Activated naive CD8-positive, alpha-beta T cell treated with anti-CD3 and anti-CD28 coated beads, Interleukin-2, amount 50 U/mL, for 24 hours (primary cell): ENCODE measurements around the gene ITGA11.

Source experiments
- ATAC-seq: fragments of 150-1000 bp; cut with Tn5 transposase; one replicate; pipeline ENCODE4 v1.10.0; 2021
- DNase-seq: peaks from one replicate; pipeline ENCODE4 v3.0.0; 2021
- H3K27ac Mint-ChIP-seq: one replicate; pipeline ENCODE4 v1.8.0; 2021; ENCODE audit warnings: mild to moderate bottlenecking, mixed read lengths
- H3K27me3 Mint-ChIP-seq: one replicate; pipeline ENCODE4 v1.8.0; 2021; ENCODE audit warnings: mixed read lengths
- H3K36me3 Mint-ChIP-seq: one replicate; pipeline ENCODE4 v1.8.0; 2021; ENCODE audit warnings: low read depth, mixed read lengths
- H3K4me1 Mint-ChIP-seq: one replicate; pipeline ENCODE4 v1.8.0; 2021; ENCODE audit warnings: mixed read lengths
- H3K4me3 Mint-ChIP-seq: one replicate; pipeline ENCODE4 v1.8.0; 2021; ENCODE audit warnings: mild to moderate bottlenecking, moderate library complexity, mixed read lengths
- H3K9me3 Mint-ChIP-seq: one replicate; pipeline ENCODE4 v1.8.0; 2021; ENCODE audit warnings: mixed read lengths

The ITGA11 gene

DNA sequence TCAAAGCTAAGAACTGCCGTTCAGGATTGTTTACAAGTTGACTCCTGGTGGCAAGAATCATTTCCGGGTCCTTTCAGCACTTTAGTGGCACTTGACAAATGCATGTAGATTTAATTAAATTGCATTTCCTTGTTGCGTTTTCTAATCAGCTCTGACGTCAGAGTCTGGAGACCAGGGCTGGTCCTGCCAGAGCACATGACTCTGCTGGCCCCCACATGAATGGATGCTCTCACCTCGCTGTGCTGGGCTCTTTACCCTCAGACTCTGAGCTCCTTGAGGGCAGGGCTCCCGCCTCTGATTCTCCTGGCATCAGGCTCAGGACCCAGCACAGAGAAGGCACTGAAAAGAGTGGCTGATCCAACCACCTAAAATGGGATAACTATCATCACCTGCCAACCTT, 85.0 kb downstream of the ITGA11 start:
- Mint-ChIP-seq H3K36me3 (no peaks in the 10 kb centered on the region), H3K27ac (no peak overlapping the region), H3K9me3 (no peaks in the 10 kb centered on the region), H3K27me3 (no peaks in the 10 kb centered on the region), H3K4me3 (no peak overlapping the region), H3K4me1 (peaks cover 9% of the 10 kb centered on the region)
- DNase-seq (no peak), ATAC-seq (no peak)

DNA sequence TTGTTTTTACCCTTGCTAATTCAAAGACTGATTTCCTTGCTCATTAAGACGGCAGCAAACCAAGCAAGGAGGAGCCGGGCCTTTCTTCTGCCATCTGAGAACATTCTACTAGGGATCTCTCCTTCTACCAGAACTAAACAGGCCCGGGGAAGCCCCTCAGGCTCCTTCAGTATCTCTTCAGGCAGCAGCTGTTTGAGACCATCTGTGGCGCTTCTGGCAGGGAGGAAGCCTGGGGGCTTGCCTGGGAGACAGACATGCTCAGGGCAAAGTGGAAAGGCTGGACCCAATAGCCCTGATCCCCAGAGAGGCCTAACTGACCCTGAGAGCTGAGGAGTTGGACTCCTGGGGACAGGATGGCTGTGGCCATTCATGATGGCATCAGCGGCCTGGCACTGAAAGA, 86.5 kb downstream of the ITGA11 start:
- DNase-seq (no peak), ATAC-seq (no peak)
- Mint-ChIP-seq H3K4me1 (peaks cover 4% of the 10 kb centered on the region), H3K4me3 (no peak overlapping the region), H3K36me3 (no peaks in the 10 kb centered on the region), H3K27me3 (no peaks in the 10 kb centered on the region), H3K27ac (no peak overlapping the region), H3K9me3 (no peaks in the 10 kb centered on the region)

DNA sequence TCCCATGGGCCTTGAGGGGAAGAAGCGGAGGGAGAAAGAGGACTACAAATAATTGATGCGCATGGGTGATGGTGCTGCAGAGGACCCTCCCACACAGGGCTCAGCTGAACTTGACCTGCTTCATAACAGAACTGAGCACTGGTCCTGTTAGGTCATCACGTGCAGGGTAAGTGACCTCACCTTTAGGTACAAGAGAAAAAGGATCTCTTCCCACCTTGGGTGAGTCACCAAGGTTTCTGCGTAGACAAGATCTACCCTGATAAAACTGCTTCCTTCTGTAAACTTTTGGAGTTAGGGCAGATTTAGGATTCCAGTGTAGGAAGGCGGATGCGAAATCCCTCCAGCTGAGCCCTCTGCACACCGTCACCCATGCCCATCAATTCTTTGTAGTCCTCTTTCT, 87.4 kb downstream of the ITGA11 start:
- ATAC-seq (peak; percentile 28), DNase-seq (no peak)
- Mint-ChIP-seq H3K4me3 (no peak overlapping the region), H3K27me3 (no peaks in the 10 kb centered on the region), H3K9me3 (no peaks in the 10 kb centered on the region), H3K36me3 (no peaks in the 10 kb centered on the region), H3K4me1 (peaks cover 4% of the 10 kb centered on the region), H3K27ac (no peak overlapping the region)

DNA sequence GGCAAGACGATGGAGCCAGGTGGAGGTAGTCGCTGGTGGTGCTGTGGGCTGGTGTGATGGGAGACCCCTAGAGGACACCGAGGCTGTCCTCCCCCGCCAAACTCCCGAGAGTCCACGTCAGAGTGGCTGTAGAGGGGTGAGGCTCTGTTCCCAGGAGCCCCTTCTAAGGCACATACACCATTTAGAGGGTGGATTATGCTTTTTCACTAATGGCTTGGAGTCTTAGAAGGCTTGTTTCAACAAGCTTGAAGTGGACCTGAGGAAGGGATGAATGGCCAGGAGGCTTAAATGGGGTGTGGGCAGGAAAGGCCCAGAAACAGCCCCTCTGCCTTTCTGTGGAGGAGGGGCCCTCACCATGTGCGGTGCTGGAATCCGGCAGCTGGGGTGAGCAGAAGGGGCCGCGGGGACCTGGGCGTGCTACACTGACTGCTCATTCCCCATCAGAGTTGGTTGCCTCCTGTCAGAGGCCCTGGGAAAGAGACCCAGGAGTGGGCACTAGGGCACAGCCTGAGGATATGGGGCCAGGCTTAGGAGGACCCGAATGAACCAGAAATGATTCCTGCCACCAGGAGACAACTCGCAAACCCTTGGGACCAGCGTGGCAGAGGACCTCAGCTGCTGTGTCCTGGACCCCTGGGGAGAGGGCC, 88.3 kb downstream of the ITGA11 start:
- no peak for ATAC-seq
- Mint-ChIP-seq H3K4me3 (no peak overlapping the region), H3K27ac (no peak overlapping the region), H3K4me1 (peaks cover 4% of the 10 kb centered on the region), H3K9me3 (no peaks in the 10 kb centered on the region), H3K27me3 (no peaks in the 10 kb centered on the region), H3K36me3 (no peaks in the 10 kb centered on the region)
- DNase-seq: no peak

DNA sequence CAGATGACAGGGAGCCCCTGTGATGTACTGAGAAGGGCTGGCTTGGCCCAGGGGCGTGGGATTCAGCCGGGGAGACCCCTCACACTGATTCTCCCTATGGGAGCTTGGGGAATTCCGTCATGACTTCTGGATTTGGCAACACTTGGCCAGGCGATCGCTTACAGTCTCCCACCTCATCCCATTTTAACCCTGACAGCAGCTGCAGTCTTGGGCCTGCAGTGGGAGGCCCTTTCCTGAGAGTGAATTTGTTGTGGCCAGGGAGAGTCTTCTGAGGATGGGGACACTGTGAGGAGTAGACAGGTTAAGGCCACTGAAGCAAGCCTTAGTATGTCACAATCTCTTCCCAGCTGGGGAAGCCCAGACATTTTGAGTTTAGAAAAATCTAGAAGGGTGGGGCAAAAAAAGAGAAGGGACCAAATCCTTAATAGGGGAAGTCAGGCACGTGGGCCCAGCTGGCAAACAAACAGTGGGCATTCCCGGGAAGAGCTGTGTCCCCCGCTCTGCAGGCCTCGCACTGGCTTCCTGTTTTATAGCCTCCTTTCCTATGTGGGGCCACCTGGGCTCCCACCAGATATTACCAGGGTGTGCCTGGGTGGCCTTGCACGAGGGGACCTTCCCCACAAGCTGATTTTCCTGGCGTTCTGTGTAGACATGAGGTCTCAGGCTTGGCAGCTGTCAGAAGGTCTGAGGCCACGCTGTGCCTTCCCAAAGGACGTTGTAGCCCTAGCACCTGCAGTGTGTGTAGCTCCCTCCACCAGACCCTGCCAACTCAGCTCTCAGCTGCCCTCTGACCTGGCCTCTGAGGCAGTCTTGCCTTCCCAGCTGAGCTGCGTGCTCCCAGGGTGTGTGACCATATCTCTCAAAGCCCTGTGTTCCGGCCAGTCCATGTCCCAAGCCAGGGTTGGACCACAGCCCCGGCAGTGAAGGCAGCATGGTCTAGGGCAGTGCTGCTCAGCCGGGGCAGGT, 89.9 kb downstream of the ITGA11 start:
- Mint-ChIP-seq H3K36me3 (no peaks in the 10 kb centered on the region), H3K27me3 (no peaks in the 10 kb centered on the region), H3K27ac (no peak overlapping the region), H3K4me1 (no peaks in the 10 kb centered on the region), H3K4me3 (no peak overlapping the region), H3K9me3 (no peaks in the 10 kb centered on the region)
- DNase-seq (no peak), ATAC-seq (no peak)

DNA sequence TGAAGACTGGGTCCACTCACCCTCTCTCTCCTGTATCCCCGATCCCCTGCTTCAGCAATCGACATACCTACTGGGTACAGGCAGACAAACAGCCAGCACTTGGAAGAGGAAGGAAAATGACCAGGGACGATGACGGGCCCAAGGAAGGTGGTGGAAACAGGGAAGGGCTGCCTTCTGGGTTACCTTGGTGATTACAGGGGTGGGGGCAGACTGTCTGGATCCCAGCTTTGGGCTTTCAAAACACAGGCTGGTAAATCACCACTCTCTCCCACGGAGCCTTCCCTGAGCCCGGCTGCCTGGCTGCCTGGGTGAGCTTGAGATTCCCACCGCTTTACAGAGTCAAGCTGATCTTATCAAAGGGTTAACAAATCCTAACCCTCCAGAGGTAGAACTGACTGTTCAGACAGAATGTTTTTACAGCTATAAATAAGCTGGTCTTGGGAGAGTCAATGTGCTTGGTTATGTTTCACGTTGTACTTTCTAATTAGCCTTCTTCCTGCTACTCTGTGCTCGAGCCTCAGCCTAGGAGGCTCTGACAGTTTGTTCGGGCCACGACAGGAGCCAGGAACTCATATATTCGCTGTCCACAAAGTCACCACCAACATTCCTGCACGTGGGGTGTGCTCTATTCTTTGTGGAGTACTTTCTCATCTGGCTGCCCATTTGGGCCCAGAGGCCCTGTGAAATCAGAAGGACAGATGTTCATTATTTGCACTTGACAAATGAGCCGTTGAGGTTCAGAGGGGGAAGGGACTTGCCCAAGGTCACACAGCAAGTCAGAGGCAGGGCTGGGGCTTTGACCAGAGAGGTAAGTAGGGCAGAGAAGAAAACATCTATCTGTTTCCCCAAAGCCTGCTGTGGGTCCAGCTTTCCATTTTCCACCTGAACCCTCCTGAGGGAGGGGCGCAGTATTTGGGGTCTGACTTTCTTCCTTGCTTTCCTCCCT, 91.0 kb downstream of the ITGA11 start:
- no peak overlapping the region for H3K4me3 Mint-ChIP-seq
- no peaks in the 10 kb centered on the region for H3K4me1 Mint-ChIP-seq
- ATAC-seq (no peak), DNase-seq (no peak)
- H3K27ac Mint-ChIP-seq: no peak overlapping the region
- no peaks in the 10 kb centered on the region for H3K36me3 Mint-ChIP-seq
- no peaks in the 10 kb centered on the region for H3K9me3 Mint-ChIP-seq
- no peaks in the 10 kb centered on the region for H3K27me3 Mint-ChIP-seq

DNA sequence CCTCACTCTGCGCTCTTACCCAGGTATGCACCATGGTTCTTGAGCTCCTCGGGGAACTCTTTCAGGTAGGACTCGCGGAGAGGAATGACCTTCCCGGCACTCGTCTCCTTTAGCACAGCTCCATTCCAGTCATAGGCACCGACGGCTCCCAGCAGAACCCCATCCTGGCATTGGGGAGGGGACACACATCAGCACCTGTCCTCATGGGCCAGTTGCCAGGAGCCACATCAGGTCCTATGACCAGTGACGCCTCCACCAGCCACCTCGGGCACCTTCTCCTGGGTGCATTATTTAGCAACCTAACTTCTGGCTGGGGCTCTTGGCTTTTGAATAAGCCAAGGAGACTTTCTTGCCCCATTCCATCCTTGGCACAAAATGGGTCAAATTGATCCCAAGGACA, 92.5 kb downstream of the ITGA11 start:
- ATAC-seq (no peak), DNase-seq (no peak)
- H3K4me3 Mint-ChIP-seq: no peak overlapping the region
- no peaks in the 10 kb centered on the region for H3K4me1 Mint-ChIP-seq
- H3K27ac Mint-ChIP-seq: no peak overlapping the region
- H3K27me3 Mint-ChIP-seq: no peaks in the 10 kb centered on the region
- no peaks in the 10 kb centered on the region for H3K9me3 Mint-ChIP-seq
- no peaks in the 10 kb centered on the region for H3K36me3 Mint-ChIP-seq

DNA sequence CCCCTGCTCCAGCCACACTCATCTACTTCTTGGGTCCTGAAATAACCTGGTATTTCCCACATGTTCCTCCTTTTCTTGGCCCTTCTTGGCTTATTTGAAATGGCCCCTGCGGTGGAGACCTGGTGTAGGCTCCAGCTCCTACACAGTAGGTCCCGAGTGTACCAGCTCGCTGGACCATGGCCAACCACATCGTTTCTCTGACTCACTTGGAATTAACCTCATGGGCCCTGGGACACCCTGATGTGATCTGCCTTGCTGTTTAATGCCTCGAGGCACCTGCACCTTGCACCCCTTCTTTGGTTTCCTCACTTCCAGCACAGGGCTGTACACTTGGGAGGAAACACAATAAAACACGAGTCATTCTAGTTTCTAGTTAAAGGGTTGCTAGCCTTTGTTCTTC, 94.1 kb downstream of the ITGA11 start:
- H3K4me1 Mint-ChIP-seq: peaks cover 4% of the 10 kb centered on the region
- no peak for ATAC-seq

DNA sequence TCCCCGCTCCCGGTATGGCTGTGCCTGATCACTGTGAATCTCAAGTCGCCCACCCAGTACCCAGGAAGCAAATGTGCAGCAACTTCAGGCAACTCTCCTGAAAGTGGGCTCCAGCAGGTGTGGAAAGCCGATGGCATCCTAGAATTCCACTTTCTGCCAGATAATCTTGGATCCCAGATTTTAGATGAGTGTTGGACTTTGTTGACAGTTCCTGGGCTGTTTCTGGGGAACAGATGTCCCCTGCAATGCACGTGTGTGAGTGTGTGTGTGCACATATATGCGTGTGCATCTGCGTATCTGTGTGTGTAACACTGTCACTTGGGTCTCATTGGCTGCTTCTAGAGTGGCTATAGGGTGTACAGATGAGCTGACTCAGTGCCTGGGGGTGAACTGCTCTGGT, 95.4 kb downstream of the ITGA11 start:
- Mint-ChIP-seq H3K4me3 (no peak overlapping the region), H3K9me3 (no peaks in the 10 kb centered on the region), H3K27ac (no peak overlapping the region), H3K36me3 (no peaks in the 10 kb centered on the region), H3K27me3 (peaks cover 3% of the 10 kb centered on the region), H3K4me1 (peaks cover 4% of the 10 kb centered on the region)
- ATAC-seq: no peak
- DNase-seq: no peak

More for the DNA sequence above, 94.1 kb downstream of the ITGA11 start:
- no peak for DNase-seq
- H3K27me3 Mint-ChIP-seq: peaks cover 2% of the 10 kb centered on the region
- H3K4me3 Mint-ChIP-seq: no peak overlapping the region
- no peak overlapping the region for H3K27ac Mint-ChIP-seq
- no peaks in the 10 kb centered on the region for H3K9me3 Mint-ChIP-seq
- no peaks in the 10 kb centered on the region for H3K36me3 Mint-ChIP-seq

DNA sequence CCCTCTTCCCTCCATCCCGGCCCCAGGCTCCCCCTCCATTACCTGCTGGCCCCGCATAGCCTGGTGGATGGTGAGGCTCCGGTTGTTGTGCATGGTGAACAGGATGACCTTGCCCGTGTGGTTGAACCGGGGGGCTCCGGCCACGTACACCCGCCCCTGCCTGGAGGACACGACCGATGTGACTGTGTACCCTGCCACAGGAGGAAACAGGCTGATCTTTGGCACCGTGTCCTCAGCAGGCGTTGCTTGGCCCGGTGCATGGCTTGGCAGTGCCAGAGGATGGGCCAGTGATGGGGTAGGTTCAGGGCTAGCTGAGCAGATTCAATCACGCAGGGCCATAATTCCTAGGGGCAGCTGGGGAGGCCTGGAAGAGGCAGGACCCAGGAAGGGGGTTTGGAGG, 96.3 kb downstream of the ITGA11 start:
- Mint-ChIP-seq H3K4me1 (peaks cover 4% of the 10 kb centered on the region), H3K27me3 (peaks cover 7% of the 10 kb centered on the region), H3K4me3 (no peak overlapping the region)

DNA sequence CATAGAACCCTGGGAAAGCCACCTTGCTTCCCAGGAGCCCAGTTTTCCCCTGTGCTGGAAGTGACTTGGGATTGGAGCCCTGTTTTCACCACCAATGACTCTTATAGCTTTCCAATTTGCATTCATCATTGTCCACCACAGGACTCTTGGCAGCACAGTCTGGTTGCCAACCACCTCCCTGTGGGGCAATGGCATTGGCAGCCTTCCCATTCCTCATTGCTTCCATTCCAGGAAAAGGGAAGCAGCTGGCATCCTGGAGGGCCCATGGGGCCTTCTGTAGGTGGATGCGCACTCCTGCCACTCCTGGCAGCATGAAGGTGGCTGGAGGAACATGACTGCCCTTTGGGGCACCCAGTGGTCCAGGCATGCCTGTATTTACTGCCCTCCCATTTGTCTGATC, 96.7 kb downstream of the ITGA11 start:
- ATAC-seq: no peak
- Mint-ChIP-seq H3K4me1 (peaks cover 4% of the 10 kb centered on the region), H3K27ac (no peak overlapping the region), H3K9me3 (no peaks in the 10 kb centered on the region), H3K4me3 (no peak overlapping the region), H3K27me3 (peaks cover 7% of the 10 kb centered on the region), H3K36me3 (no peaks in the 10 kb centered on the region)
- no peak for DNase-seq

More for the DNA sequence above, 96.3 kb downstream of the ITGA11 start:
- no peak for ATAC-seq
- no peak for DNase-seq
- no peaks in the 10 kb centered on the region for H3K9me3 Mint-ChIP-seq
- H3K27ac Mint-ChIP-seq: no peak overlapping the region
- no peaks in the 10 kb centered on the region for H3K36me3 Mint-ChIP-seq

DNA sequence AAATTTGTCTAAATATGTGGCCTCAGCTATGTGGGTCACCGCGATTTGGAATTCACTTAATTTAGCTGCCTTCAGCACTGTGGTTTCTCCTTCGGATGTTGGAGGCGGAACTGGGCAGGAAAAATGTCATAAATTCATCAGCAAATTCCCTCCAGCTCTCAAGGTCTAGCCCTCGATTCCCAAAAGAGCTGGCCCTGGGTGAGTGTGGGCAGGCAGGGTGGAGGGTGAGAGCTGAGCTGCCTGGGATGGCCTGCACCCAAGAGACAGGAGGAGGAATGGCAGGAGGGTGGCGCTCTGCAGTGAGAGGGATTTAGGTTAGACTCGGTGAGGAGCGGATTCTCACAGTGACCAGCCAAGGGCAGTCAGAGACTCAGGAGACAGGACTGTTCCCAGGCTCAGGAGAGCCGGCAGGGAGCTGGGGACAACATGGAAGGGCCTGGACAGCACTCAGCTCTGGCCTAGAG, 97.3 kb downstream of the ITGA11 start:
- DNase-seq: no peak
- Mint-ChIP-seq H3K9me3 (no peaks in the 10 kb centered on the region), H3K4me1 (peaks cover 4% of the 10 kb centered on the region), H3K27me3 (peaks cover 7% of the 10 kb centered on the region), H3K36me3 (no peaks in the 10 kb centered on the region), H3K4me3 (no peak overlapping the region), H3K27ac (no peak overlapping the region)
- no peak for ATAC-seq

DNA sequence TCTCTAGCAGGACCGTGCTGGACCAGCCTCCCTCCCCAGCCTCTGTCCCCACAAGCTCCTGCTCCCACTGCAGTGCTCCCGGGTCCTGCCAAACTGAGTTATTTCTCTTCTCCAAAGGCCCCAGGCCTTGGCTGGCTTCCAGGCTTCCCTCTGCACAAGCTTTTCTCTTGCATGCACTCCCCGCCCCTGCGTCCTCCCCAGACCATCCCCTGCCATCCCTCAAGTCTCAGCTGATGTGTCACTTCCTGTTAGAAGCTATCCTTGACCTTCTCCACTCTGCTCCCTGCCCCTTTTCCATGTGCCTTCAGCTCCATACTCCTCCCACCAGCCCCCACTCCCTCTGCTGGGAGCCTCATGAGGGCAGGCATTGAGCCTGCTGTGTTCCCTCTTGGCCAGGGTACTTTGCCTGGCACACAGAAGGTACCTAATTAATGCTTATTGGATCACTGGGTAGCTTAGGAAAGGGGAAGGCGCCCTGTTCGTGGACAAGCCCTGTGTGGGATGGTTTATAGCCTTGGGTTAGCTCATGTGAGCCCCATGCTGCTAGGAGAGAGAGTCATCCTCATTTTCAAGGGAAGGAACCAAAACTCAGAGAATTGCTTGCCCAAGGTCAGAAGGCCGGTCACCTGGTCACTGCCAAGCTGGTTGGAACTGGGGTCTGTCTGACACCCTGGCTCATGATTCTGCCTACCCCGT, 98.0 kb downstream of the ITGA11 start:
- H3K4me3 Mint-ChIP-seq: no peak overlapping the region
- DNase-seq: no peak
- no peaks in the 10 kb centered on the region for H3K36me3 Mint-ChIP-seq
- H3K9me3 Mint-ChIP-seq: no peaks in the 10 kb centered on the region
- H3K27me3 Mint-ChIP-seq: peaks cover 7% of the 10 kb centered on the region
- no peak overlapping the region for H3K27ac Mint-ChIP-seq
- no peak for ATAC-seq
- H3K4me1 Mint-ChIP-seq: peaks cover 5% of the 10 kb centered on the region

DNA sequence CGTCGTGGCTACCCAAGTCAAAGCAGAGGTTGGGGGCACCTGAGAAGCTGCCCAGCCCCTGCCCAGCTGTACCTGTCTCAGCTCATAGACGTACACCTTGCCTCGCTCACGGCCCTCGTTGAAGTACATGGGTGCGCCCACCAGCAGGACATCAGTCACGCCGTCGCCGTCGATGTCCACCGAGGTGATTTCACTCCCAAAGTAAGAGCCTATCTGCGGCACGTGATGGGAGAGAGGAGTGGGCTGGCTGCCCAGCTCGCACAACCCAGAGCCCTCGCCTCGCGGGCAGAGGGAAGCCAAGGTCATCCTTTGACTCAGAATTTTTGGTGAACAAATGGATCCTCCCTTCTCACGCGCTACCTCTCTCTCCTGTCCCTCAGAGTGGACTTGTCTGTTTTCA, 99.7 kb downstream of the ITGA11 start:
- Mint-ChIP-seq H3K9me3 (no peaks in the 10 kb centered on the region), H3K27me3 (peaks cover 7% of the 10 kb centered on the region), H3K27ac (no peak overlapping the region), H3K4me3 (no peak overlapping the region), H3K36me3 (no peaks in the 10 kb centered on the region), H3K4me1 (peaks cover 19% of the 10 kb centered on the region)
- DNase-seq: no peak
- no peak for ATAC-seq
